Activated naive CD8-positive, alpha-beta T cell treated with anti-CD3 and anti-CD28 coated beads, Interleukin-2, amount 50 U/mL, for 24 hours (primary cell): Measurements from ENCODE around the gene THSD7B.
"Not testable (repeated sequence)": the region's sequence is repeated elsewhere in the genome, so short reads cannot be mapped to it uniquely, and the experiment has no call there.

Experiments used
- ATAC-seq: fragments of 150-1000 bp; cut with Tn5 transposase; one replicate; pipeline ENCODE4 v1.10.0; 2021
- DNase-seq: peaks from one replicate; pipeline ENCODE4 v3.0.0; 2021
- H3K27ac Mint-ChIP-seq: one replicate; pipeline ENCODE4 v1.8.0; 2021; ENCODE audit warnings: mild to moderate bottlenecking, mixed read lengths
- H3K27me3 Mint-ChIP-seq: one replicate; pipeline ENCODE4 v1.8.0; 2021; ENCODE audit warnings: mixed read lengths
- H3K36me3 Mint-ChIP-seq: one replicate; pipeline ENCODE4 v1.8.0; 2021; ENCODE audit warnings: low read depth, mixed read lengths
- H3K4me1 Mint-ChIP-seq: one replicate; pipeline ENCODE4 v1.8.0; 2021; ENCODE audit warnings: mixed read lengths
- H3K4me3 Mint-ChIP-seq: one replicate; pipeline ENCODE4 v1.8.0; 2021; ENCODE audit warnings: mild to moderate bottlenecking, moderate library complexity, mixed read lengths
- H3K9me3 Mint-ChIP-seq: one replicate; pipeline ENCODE4 v1.8.0; 2021; ENCODE audit warnings: mixed read lengths

The THSD7B gene

GRCh38 chr2:137539336-137539735 lies 774.0 kb downstream of the THSD7B start:
- Mint-ChIP-seq H3K36me3 (no peaks in the 10 kb centered on the region), H3K9me3 (peaks cover 6% of the 10 kb centered on the region), H3K4me3 (no peak overlapping the region), H3K27me3 (no peaks in the 10 kb centered on the region), H3K4me1 (no peaks in the 10 kb centered on the region), H3K27ac (no peak overlapping the region)
- no peak for ATAC-seq
- no peak for DNase-seq

DNA sequence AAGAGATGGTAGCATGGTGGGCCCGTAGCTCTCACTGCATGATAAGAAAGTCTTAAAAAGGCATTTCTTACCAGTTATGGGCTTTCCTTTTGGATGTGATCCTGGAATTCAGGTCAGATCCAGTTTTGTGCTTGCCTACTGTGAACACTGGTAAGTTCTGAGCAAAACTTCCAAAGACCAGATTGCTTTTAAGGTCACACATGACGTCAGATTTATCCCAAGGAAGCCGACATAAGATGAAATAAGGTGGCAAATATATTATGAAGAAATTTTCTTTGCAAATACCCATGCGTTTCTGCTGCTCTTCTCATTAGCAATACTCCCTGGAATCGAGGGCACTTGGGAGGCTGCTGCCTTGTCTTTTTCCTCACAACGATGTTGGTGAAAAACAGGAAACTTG lies 782.5 kb downstream of the THSD7B start:
- Mint-ChIP-seq H3K27ac (no peak overlapping the region), H3K9me3 (no peaks in the 10 kb centered on the region), H3K4me3 (no peak overlapping the region), H3K4me1 (no peaks in the 10 kb centered on the region), H3K36me3 (no peaks in the 10 kb centered on the region), H3K27me3 (no peaks in the 10 kb centered on the region)
- ATAC-seq (no peak), DNase-seq (no peak)

- DNase-seq (no peak), ATAC-seq (no peak)
- no peak overlapping the region for H3K27ac Mint-ChIP-seq
- H3K36me3 Mint-ChIP-seq: no peaks in the 10 kb centered on the region
- H3K9me3 Mint-ChIP-seq: peaks cover 4% of the 10 kb centered on the region
- H3K4me3 Mint-ChIP-seq: no peak overlapping the region
- H3K27me3 Mint-ChIP-seq: no peaks in the 10 kb centered on the region
- no peaks in the 10 kb centered on the region for H3K4me1 Mint-ChIP-seq
Observed at GRCh38 chr2:137566387-137566786, 801.0 kb downstream of the THSD7B start.

DNA sequence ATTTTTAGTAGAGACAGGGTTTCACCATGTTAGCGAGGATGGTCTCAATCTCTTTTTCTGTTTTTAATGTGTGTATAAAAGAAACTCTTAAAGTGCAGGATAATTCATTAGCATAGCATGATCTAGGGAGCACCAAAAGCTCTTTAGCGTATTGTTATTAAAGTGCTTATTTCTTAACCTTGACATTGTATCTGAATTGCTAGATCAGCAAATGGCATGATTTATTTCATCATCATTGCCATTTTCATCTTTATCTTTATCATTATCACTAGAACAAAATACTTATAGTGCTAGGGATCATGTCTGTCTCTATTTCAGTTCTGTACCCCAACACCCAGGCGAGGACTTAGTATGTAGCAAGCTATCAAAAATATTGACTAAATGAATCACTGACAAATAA lies 805.1 kb downstream of the THSD7B start:
- no peak overlapping the region for H3K4me3 Mint-ChIP-seq
- no peak overlapping the region for H3K27ac Mint-ChIP-seq
- DNase-seq (no peak), ATAC-seq (no peak)
- H3K9me3 Mint-ChIP-seq: peaks cover 4% of the 10 kb centered on the region
- H3K4me1 Mint-ChIP-seq: no peaks in the 10 kb centered on the region
- no peaks in the 10 kb centered on the region for H3K36me3 Mint-ChIP-seq
- no peaks in the 10 kb centered on the region for H3K27me3 Mint-ChIP-seq

- H3K9me3 Mint-ChIP-seq: peaks cover 17% of the 10 kb centered on the region
- H3K4me1 Mint-ChIP-seq, DNase-seq, H3K4me3 Mint-ChIP-seq, H3K27me3 Mint-ChIP-seq, H3K36me3 Mint-ChIP-seq, H3K27ac Mint-ChIP-seq, ATAC-seq: not testable (repeated sequence)
Observed at GRCh38 chr2:137587834-137588233, 822.5 kb downstream of the THSD7B start.

DNA sequence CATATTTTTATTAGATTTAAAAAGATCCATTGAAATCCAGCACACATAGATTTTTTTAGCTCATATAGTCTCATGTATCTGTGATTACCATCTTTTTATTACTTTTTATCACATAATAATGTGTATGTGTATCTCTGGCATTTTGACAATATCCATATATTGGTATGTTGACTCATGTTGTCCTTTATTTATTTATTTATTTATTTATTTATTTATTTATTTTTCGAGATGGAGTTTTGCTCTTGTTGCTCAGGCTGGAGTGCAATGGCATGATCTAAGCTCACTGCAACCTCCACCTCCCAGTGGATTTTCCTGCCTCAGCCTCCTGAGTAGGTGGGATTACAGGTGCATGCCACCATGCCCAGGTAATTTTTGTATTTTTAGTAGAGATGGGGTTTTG lies 823.2 kb downstream of the THSD7B start:
- DNase-seq, H3K4me3 Mint-ChIP-seq, H3K27ac Mint-ChIP-seq, H3K4me1 Mint-ChIP-seq, H3K27me3 Mint-ChIP-seq, ATAC-seq, H3K36me3 Mint-ChIP-seq: not testable (repeated sequence)
- H3K9me3 Mint-ChIP-seq: peaks cover 17% of the 10 kb centered on the region

DNA sequence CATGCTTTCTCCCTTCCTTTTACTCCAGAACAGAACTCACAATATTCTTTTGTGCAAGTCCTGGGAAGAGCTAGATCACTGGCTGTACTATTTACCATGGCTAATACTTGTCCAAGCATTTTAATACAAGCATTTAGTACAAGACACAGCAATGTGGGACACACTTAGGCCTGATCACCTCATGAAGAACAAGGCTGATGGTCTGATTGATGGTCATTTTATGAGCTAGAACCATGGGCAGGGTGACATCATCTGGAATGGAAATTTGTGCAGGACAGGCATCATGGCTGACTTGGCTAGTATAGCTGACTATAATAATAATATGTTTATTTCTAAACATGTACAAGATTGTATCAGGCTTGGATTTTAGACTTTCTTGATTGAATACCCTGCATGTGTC lies 824.8 kb downstream of the THSD7B start:
- no peaks in the 10 kb centered on the region for H3K4me1 Mint-ChIP-seq
- H3K9me3 Mint-ChIP-seq: peaks cover 15% of the 10 kb centered on the region
- no peak overlapping the region for H3K4me3 Mint-ChIP-seq
- ATAC-seq (no peak), DNase-seq (no peak)
- no peak overlapping the region for H3K27ac Mint-ChIP-seq
- no peaks in the 10 kb centered on the region for H3K27me3 Mint-ChIP-seq
- no peaks in the 10 kb centered on the region for H3K36me3 Mint-ChIP-seq

- H3K4me3 Mint-ChIP-seq: no peak overlapping the region
- no peaks in the 10 kb centered on the region for H3K36me3 Mint-ChIP-seq
- no peak overlapping the region for H3K27ac Mint-ChIP-seq
- no peaks in the 10 kb centered on the region for H3K4me1 Mint-ChIP-seq
- H3K9me3 Mint-ChIP-seq: no peaks in the 10 kb centered on the region
- ATAC-seq (no peak), DNase-seq (no peak)
- H3K27me3 Mint-ChIP-seq: no peaks in the 10 kb centered on the region
Observed at GRCh38 chr2:137607722-137608318, 842.5 kb downstream of the THSD7B start.

DNA sequence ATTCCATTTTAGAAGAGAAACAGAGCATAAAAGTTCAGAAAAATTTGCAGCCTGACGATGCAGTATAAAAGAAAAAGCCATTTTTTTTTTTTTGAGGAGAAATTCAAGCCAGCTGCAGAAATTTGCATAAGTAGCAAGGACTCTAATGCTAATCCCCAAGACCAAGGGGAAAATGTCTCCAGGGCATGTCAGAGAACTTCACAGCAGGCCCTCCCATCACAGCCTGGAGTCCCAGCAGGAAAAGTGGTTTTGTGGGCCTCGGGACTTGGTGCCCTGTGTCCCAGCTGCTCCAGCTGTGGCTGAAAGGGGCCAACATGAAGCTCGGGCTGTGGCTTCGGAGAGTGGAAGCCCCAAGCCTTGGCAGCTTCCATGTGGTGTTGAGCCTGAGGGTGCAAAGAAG lies 873.6 kb downstream of the THSD7B start:
- DNase-seq (no peak), ATAC-seq (no peak)

DNA sequence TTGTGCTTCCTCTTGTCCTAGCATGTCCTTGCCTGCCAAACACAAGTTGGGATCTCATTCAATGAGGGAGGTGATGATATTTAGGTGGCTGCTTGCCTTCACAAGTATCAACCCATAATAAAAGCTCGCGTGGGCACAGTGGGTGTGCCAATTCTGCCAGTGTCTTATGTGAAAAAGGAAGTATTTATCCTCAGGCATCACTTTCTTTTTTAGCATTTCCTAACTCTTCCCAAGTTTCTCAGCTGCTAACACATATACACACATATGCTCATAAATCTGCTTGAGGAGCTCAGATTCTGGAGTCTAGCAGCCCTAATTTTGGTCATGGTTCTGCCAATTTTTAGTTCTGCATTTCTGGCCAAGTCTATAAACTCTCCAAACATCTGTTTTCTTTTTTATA lies 879.4 kb downstream of the THSD7B start:
- ATAC-seq: no peak
- DNase-seq: no peak
- Mint-ChIP-seq H3K9me3 (no peaks in the 10 kb centered on the region), H3K27me3 (no peaks in the 10 kb centered on the region), H3K4me3 (no peak overlapping the region), H3K4me1 (no peaks in the 10 kb centered on the region), H3K27ac (no peak overlapping the region), H3K36me3 (no peaks in the 10 kb centered on the region)

More for the DNA sequence above, 873.6 kb downstream of the THSD7B start:
- no peaks in the 10 kb centered on the region for H3K27me3 Mint-ChIP-seq
- H3K36me3 Mint-ChIP-seq: no peaks in the 10 kb centered on the region
- H3K4me3 Mint-ChIP-seq: no peak overlapping the region
- H3K9me3 Mint-ChIP-seq: peaks cover 5% of the 10 kb centered on the region
- H3K4me1 Mint-ChIP-seq: no peaks in the 10 kb centered on the region
- H3K27ac Mint-ChIP-seq: no peak overlapping the region

GRCh38 chr2:137654046-137654445 lies 888.7 kb downstream of the THSD7B start:
- no peak for DNase-seq
- no peaks in the 10 kb centered on the region for H3K27me3 Mint-ChIP-seq
- no peak overlapping the region for H3K4me3 Mint-ChIP-seq
- no peaks in the 10 kb centered on the region for H3K9me3 Mint-ChIP-seq
- ATAC-seq: no peak
- no peaks in the 10 kb centered on the region for H3K4me1 Mint-ChIP-seq
- no peak overlapping the region for H3K27ac Mint-ChIP-seq
- no peaks in the 10 kb centered on the region for H3K36me3 Mint-ChIP-seq

DNA sequence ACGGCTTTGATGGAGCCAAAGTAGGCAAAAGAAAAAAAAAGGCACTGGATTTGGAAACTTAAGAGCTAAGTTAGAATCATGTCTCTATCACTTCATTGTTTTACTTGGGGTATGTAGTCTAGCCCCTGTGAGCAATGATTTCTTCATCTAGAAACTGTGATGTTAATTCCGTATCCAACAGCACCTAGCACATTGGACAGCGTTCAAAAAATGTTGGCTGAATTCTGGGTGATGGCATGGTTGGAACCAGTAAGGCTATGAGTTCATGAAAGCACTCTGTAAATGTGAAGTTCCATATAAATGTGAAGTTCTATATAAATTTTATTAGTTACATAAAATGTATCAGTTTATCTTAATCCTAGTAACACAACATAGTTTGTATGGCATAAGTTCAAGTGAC lies 890.5 kb downstream of the THSD7B start:
- H3K36me3 Mint-ChIP-seq: no peaks in the 10 kb centered on the region
- no peaks in the 10 kb centered on the region for H3K4me1 Mint-ChIP-seq
- no peak for ATAC-seq
- no peaks in the 10 kb centered on the region for H3K27me3 Mint-ChIP-seq
- no peak overlapping the region for H3K4me3 Mint-ChIP-seq
- no peaks in the 10 kb centered on the region for H3K9me3 Mint-ChIP-seq
- DNase-seq: no peak
- H3K27ac Mint-ChIP-seq: no peak overlapping the region

- Mint-ChIP-seq H3K4me1 (no peaks in the 10 kb centered on the region), H3K36me3 (no peaks in the 10 kb centered on the region), H3K27me3 (no peaks in the 10 kb centered on the region), H3K27ac (no peak overlapping the region), H3K4me3 (no peak overlapping the region), H3K9me3 (no peaks in the 10 kb centered on the region)
- ATAC-seq: no peak
- DNase-seq: no peak
Observed at GRCh38 chr2:137658433-137658832, 893.1 kb downstream of the THSD7B start.

DNA sequence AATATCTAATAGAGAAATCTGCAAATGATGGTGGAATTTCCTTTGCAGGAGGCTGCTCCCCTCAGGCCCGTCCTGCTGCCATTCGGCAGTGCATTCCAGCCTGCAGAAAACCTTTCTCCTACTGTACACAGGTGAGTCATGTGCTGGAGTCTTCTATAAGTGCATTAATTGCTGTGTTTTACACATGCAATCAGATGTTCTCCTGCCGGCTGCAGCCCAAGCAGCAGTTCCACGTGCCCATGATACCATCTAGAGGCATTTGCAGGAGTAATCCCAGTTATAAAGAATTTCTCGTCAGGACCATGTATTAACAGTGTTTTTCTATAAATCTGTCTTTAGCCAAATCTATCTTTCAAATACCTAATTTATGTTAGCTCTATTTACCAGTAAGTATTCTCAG lies 894.3 kb downstream of the THSD7B start:
- DNase-seq: no peak
- Mint-ChIP-seq H3K27me3 (no peaks in the 10 kb centered on the region), H3K9me3 (no peaks in the 10 kb centered on the region), H3K4me3 (no peak overlapping the region), H3K4me1 (no peaks in the 10 kb centered on the region), H3K27ac (no peak overlapping the region), H3K36me3 (no peaks in the 10 kb centered on the region)
- no peak for ATAC-seq

- ATAC-seq: no peak
- Mint-ChIP-seq H3K4me3 (no peak overlapping the region), H3K27me3 (no peaks in the 10 kb centered on the region), H3K9me3 (no peaks in the 10 kb centered on the region), H3K36me3 (no peaks in the 10 kb centered on the region), H3K4me1 (no peaks in the 10 kb centered on the region), H3K27ac (no peak overlapping the region)
- no peak for DNase-seq
Observed at GRCh38 chr2:137670111-137670510, 904.8 kb downstream of the THSD7B start.

DNA sequence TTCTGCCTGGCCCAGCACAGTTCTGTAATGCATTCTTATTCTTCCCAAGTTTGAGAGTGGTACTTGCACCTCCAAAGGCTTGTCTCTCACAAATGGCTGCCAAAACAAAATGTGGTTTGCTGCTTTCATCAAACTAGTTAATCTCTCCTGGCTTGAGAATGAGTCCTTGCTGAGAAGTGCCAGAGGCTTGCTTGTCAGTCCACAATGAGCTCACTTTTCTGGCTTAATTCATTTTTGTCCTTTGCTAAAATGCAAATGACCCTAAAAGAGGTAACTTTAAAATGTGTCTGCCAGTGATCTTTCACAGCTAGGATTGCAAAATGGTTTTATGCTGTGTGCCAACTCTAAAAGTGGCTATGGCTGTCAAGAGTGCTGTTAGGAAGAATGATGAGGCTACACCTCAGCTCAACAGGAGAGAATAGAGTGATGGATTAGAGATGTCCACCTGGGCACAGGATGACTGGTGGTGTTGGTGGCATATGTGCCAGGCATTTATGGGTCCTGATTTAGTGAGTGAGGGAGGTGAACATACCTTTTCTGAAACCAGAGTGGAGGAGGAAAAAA lies 907.7 kb downstream of the THSD7B start:
- Mint-ChIP-seq H3K4me3 (no peak overlapping the region), H3K27me3 (no peaks in the 10 kb centered on the region), H3K36me3 (no peaks in the 10 kb centered on the region), H3K4me1 (no peaks in the 10 kb centered on the region), H3K9me3 (no peaks in the 10 kb centered on the region), H3K27ac (no peak overlapping the region)
- no peak for ATAC-seq
- no peak for DNase-seq
